PC-3 (cell line): Measurements from ENCODE around the gene COX5A. TPM values are rescaled to one million over a fixed set of nuclear protein-coding genes. Genes with fewer than 3 reads are reported as not detected.

ENCODE experiments used
- ATAC-seq: fragments of 200-7000 bp; cut with Tn5 transposase; 2 replicates; pipeline ENCODE4 v1.9.1; 2020; ENCODE audit warnings: mild to moderate bottlenecking, moderate library complexity
- BruUV-seq: library from RNA; stranded (reverse); fragments of 400-500 nt; replicated peaks from 2 replicates; lab custom pipeline; 2021; lab: Mats Ljungman, UMichigan
- CTCF ChIA-PET: fragments of 300-600 bp; sonication (Branson Sonifier 250); formaldehyde crosslinking; loops from one replicate; lab custom pipeline; 2022; ENCODE audit warnings: antibody characterized with exemption; lab: Charles Lee
- POLR2A ChIA-PET: fragments of 300-600 bp; sonication (Branson Sonifier 250); formaldehyde crosslinking; loops from one replicate; lab custom pipeline; 2022; ENCODE audit warnings: antibody characterized with exemption; ENCODE audit not compliant: unreplicated experiment; lab: Charles Lee
- DNase-seq: peaks from one replicate; pipeline ENCODE4 v3.0.0-alpha.2; 2015
- H2AFZ ChIP-seq: fragments of 300-600 bp; sonication (generic); 2 replicates; pipeline ENCODE4 v1.6.0; 2016; ENCODE audit warnings: antibody characterized with exemption, low read length
- H3F3A ChIP-seq: fragments of 300-600 bp; sonication (generic); one replicate; pipeline ENCODE4 v1.6.0; 2017; ENCODE audit warnings: antibody characterized with exemption, low read length, control low read depth, mild to moderate bottlenecking; ENCODE audit not compliant: unreplicated experiment
- H3K27ac ChIP-seq: fragments of 300-600 bp; sonication (generic); 2 replicates; pipeline ENCODE4 v1.5.1; 2016; ENCODE audit warnings: mild to moderate bottlenecking, low read length
- H3K27me3 ChIP-seq: fragments of 300-600 bp; sonication (generic); 2 replicates; pipeline ENCODE4 v1.6.1; 2016; ENCODE audit warnings: low read length, mixed read lengths
- H3K36me3 ChIP-seq: fragments of 300-600 bp; sonication (generic); 2 replicates; pipeline ENCODE4 v1.6.1; 2016; ENCODE audit warnings: low read depth, mixed run types, low read length, mixed read lengths
- H3K4me1 ChIP-seq: fragments of 300-600 bp; sonication (generic); 2 replicates; pipeline ENCODE4 v1.5.1; 2016; ENCODE audit warnings: low read length; ENCODE audit not compliant: insufficient read depth
- H3K4me2 ChIP-seq: fragments of 300-600 bp; sonication (generic); 2 replicates; pipeline ENCODE4 v1.6.0; 2016; ENCODE audit warnings: low read length
- H3K4me3 ChIP-seq: fragments of 300-600 bp; sonication (generic); 2 replicates; pipeline ENCODE4 v1.5.1; 2016; ENCODE audit warnings: mild to moderate bottlenecking, low read length, mixed read lengths
- H3K79me2 ChIP-seq: fragments of 300-600 bp; sonication (generic); 2 replicates; pipeline ENCODE4 v1.6.1; 2017; ENCODE audit warnings: low read length, mixed read lengths
- H3K9ac ChIP-seq: fragments of 300-600 bp; sonication (generic); 2 replicates; pipeline ENCODE4 v1.6.0; 2016; ENCODE audit warnings: mild to moderate bottlenecking, low read length
- H3K9me2 ChIP-seq: fragments of 300-600 bp; sonication (generic); replicated peaks from 2 replicates; pipeline ENCODE4 v1.6.1; 2016; ENCODE audit warnings: mixed run types, low read length, mixed read lengths
- H3K9me3 ChIP-seq: fragments of 300-600 bp; sonication (generic); 2 replicates; pipeline ENCODE4 v1.6.1; 2016; ENCODE audit warnings: low read length, mixed read lengths
- H4K20me1 ChIP-seq: fragments of 300-600 bp; sonication (generic); 2 replicates; pipeline ENCODE4 v1.6.1; 2016; ENCODE audit warnings: low read length, mixed read lengths
- CTCF ChIP-seq: fragments of 300-600 bp; sonication (generic); conservative IDR thresholded peaks from 2 replicates; pipeline ENCODE4 v1.5.1; 2017; ENCODE audit warnings: antibody characterized with exemption, low read depth, mild to moderate bottlenecking, low read length
- EZH2 ChIP-seq: fragments of 300-600 bp; sonication (generic); IDR thresholded peaks from one replicate; pipeline ENCODE4 v1.6.1; 2017; ENCODE audit warnings: antibody characterized with exemption, mild to moderate bottlenecking, low read length; ENCODE audit not compliant: unreplicated experiment
- EZH2phosphoT487 ChIP-seq: fragments of 300-600 bp; sonication (generic); IDR thresholded peaks from 2 replicates; pipeline ENCODE4 v1.6.1; 2018; ENCODE audit warnings: mild to moderate bottlenecking, antibody characterized with exemption, low read length, borderline replicate concordance
- intact Hi-C: fragments of 100-400 bp; cut with micrococcal nuclease; formaldehyde crosslinking; loops from 2 replicates; pipeline ENCODE4 v1.9.0; 2023
- total RNA-seq: library from RNA; depleted of rRNA; stranded (reverse); fragments of >200 nt; gene quantifications from 2 replicates; pipeline ENCODE4 v1.2.3, GENCODE V29; 2014

The COX5A gene
- total RNA-seq, 1 experiment from 2014 or later: 145 TPM

GRCh38 chr15:74891469-74891868, 46.4 kb downstream of the COX5A start:
- H3K9ac ChIP-seq: no peak overlapping the region
- no peaks in the 10 kb centered on the region for H3K9me2 ChIP-seq
- peak overlapping the region; percentile 96; the same call in 1 of the 2 replicates for H3K4me2 ChIP-seq
- ATAC-seq (no peak), DNase-seq (peak; percentile 25)
- ChIA-PET CTCF (interaction anchor here (0.9 kb wide), 1 partner anchor 10 kb away, joined by 3 read pairs; no protein-coding TSS in a partner anchor), POLR2A (no interaction called here)
- H2AFZ ChIP-seq: no peak overlapping the region
- peaks cover 35% of the 10 kb centered on the region for H3K4me1 ChIP-seq
- H3K4me3 ChIP-seq: no peak overlapping the region
- no peaks in the 10 kb centered on the region for H3F3A ChIP-seq
- H3K9me3 ChIP-seq: no peaks in the 10 kb centered on the region
- H3K27ac ChIP-seq: no peak overlapping the region
- no TSS peak for BruUV-seq
- H3K27me3 ChIP-seq: no peaks in the 10 kb centered on the region
- H3K36me3 ChIP-seq: peaks cover 12% of the 10 kb centered on the region; the same call in 1 of the 2 replicates
- peaks cover 16% of the 10 kb centered on the region for H3K79me2 ChIP-seq
- H4K20me1 ChIP-seq: no peaks in the 10 kb centered on the region
- no peak for TF ChIP-seq CTCF
- TF ChIP-seq EZH2phosphoT487: no peak
- TF ChIP-seq EZH2: no peak
- intact Hi-C loops: no loop called here

GRCh38 chr15:74890665-74890960, 47.3 kb downstream of the COX5A start:
- no peaks in the 10 kb centered on the region for H4K20me1 ChIP-seq
- intact Hi-C loops: no loop called here
- no peak overlapping the region for H3K27ac ChIP-seq
- peaks cover 35% of the 10 kb centered on the region for H3K4me1 ChIP-seq
- H3K4me2 ChIP-seq: peak overlapping the region; percentile 96
- peak overlapping the region; percentile 89 for H3K9ac ChIP-seq
- H3K79me2 ChIP-seq: peaks cover 16% of the 10 kb centered on the region
- H3K36me3 ChIP-seq: peaks cover 12% of the 10 kb centered on the region; the same call in 1 of the 2 replicates
- H3K9me3 ChIP-seq: no peaks in the 10 kb centered on the region
- H3K9me2 ChIP-seq: no peaks in the 10 kb centered on the region
- no peak for DNase-seq
- POLR2A ChIA-PET: no interaction called here
- peak overlapping the region; percentile 87; the same call in 1 of the 2 replicates for H2AFZ ChIP-seq
- H3K4me3 ChIP-seq: peak overlapping the region; percentile 90
- CTCF ChIA-PET: interaction anchor here (0.6 kb wide), 1 partner anchor 12 kb away, joined by 7 read pairs; no protein-coding TSS in a partner anchor
- H3K27me3 ChIP-seq: no peaks in the 10 kb centered on the region
- TF ChIP-seq CTCF (no peak), EZH2phosphoT487 (no peak), EZH2 (no peak)
- no TSS peak for BruUV-seq
- H3F3A ChIP-seq: no peaks in the 10 kb centered on the region
- no peak; the same call in 1 of the 2 replicates for ATAC-seq

- peak within 1 kb of the TSS; percentile 96 for H3K4me2 ChIP-seq
- no peaks in the 10 kb centered on the region for H3K9me2 ChIP-seq
- TSS peak; percentile 83 for BruUV-seq
- intact Hi-C loops: no loop called here
- POLR2A ChIA-PET: no interaction called here
- CTCF ChIA-PET: interaction anchor here (0.6 kb wide), 1 partner anchor 11 kb away, joined by 7 read pairs; no protein-coding TSS in a partner anchor
- peak; percentile 81 for DNase-seq
- H4K20me1 ChIP-seq: no peaks in the 10 kb centered on the region
- H3K27me3 ChIP-seq: no peaks in the 10 kb centered on the region
- peak within 1 kb of the TSS; percentile 87 for H2AFZ ChIP-seq
- H3K9ac ChIP-seq: peak within 1 kb of the TSS; percentile 89
- peak; percentile 93 for ATAC-seq
- H3K79me2 ChIP-seq: peaks cover 16% of the 10 kb centered on the region
- TF ChIP-seq EZH2: no peak
- TF ChIP-seq EZH2phosphoT487: no peak
- TF ChIP-seq CTCF: no peak
- H3K36me3 ChIP-seq: peaks cover 12% of the 10 kb centered on the region; the same call in 1 of the 2 replicates
- H3K27ac ChIP-seq: peak within 1 kb of the TSS; percentile 10; the same call in 1 of the 2 replicates
- no peaks in the 10 kb centered on the region for H3F3A ChIP-seq
- H3K4me3 ChIP-seq: peak within 1 kb of the TSS; percentile 90
- no peaks in the 10 kb centered on the region for H3K9me3 ChIP-seq
- H3K4me1 ChIP-seq: peaks cover 36% of the 10 kb centered on the region
These were observed 47.8 kb downstream of the COX5A start, which contains the start of gene MPI for GRCh38 chr15:74889883-74890664. Gene MPI, plus strand, starts transcription at chr15:74890042. Its CDS starts 32 bp downstream, at chr15:74890074.
